K562 (cell line): ENCODE results near the gene SLC27A4. TPM values are rescaled to one million over a fixed set of nuclear protein-coding genes. Genes with fewer than 3 reads are reported as not detected.
A peak's percentile ranks its signal among the peaks of the same experiment; 100 is the strongest.

Source experiments
- CREM ChIP-seq: IDR thresholded peaks from 2 replicates; pipeline ENCODE4 v1.6.1; 2014; ENCODE audit warnings: antibody characterized with exemption, low read depth
- ETS1 ChIP-seq: conservative IDR thresholded peaks from 2 replicates; pipeline ENCODE4 v1.6.1; 2011; ENCODE audit warnings: low read depth, mild to moderate bottlenecking, low read length; ENCODE audit not compliant: control insufficient read depth
- EZH2 ChIP-seq: IDR thresholded peaks from 2 replicates; pipeline ENCODE4 v1.6.1; 2012; ENCODE audit warnings: low read depth, mild to moderate bottlenecking, inconsistent platforms, low read length, borderline replicate concordance
- MAX ChIP-seq: sonication (generic); formaldehyde crosslinking; IDR thresholded peaks from 2 replicates; pipeline ENCODE4 v1.9.0; 2022; ENCODE audit warnings: mild to moderate bottlenecking, missing genetic modification reagents
- MBD2 ChIP-seq: sonication (generic); IDR thresholded peaks from 2 replicates; pipeline ENCODE4 v1.6.1; 2016; ENCODE audit warnings: low read depth, borderline replicate concordance
- MYC ChIP-seq, 2 experiments: fragments of 250-450 bp in 1 of 2; sonication (Bioruptor Pico) in 1 of 2; IDR thresholded peaks; 2 replicates each; pipeline versions ENCODE4 v1.5.1 to v1.6.1; 2012 to 2021; ENCODE audit warnings: low read depth in 2 of 2, borderline replicate concordance in 1 of 2, improper control_type of control experiment in 1 of 2, low read length in 1 of 2, mild to moderate bottlenecking in 1 of 2, moderate library complexity in 1 of 2
- POLR2A ChIP-seq: fragments of 450-650 bp; conservative IDR thresholded peaks from 2 replicates; pipeline ENCODE4 v1.6.1; 2016
- POLR2G ChIP-seq: fragments of 200-400 bp; formaldehyde crosslinking; IDR thresholded peaks from 2 replicates; pipeline ENCODE4 v1.6.1; 2017; ENCODE audit warnings: low read depth, mild to moderate bottlenecking, antibody characterized with exemption, low read length, moderate library complexity
- RB1 ChIP-seq: fragments of 450-650 bp; IDR thresholded peaks from 2 replicates; pipeline ENCODE4 v1.6.1; 2017; ENCODE audit warnings: low read depth, mild to moderate bottlenecking
- REST ChIP-seq, 2 experiments: fragments of 450-650 bp; formaldehyde crosslinking in 1 of 2; IDR thresholded peaks; 2 replicates each; pipeline versions ENCODE4 v1.4.0 to v1.6.1; 2014 to 2020; ENCODE audit warnings: mild to moderate bottlenecking in 2 of 2, borderline replicate concordance in 1 of 2, low read depth in 1 of 2
- SIN3A ChIP-seq, 2 experiments: fragments of 150-350 bp in 1 of 2; IDR thresholded peaks; 2 replicates each; pipeline ENCODE4 v1.6.1; 2011 to 2016; ENCODE audit warnings: borderline replicate concordance in 2 of 2, low read depth in 2 of 2, low read length in 2 of 2, mild to moderate bottlenecking in 2 of 2, moderate library complexity in 2 of 2; ENCODE audit not compliant: control insufficient read depth in 1 of 2
- SOX6 ChIP-seq: fragments of 450-650 bp; IDR thresholded peaks from 2 replicates; pipeline ENCODE4 v1.6.1; 2014; ENCODE audit warnings: mild to moderate bottlenecking
- TAL1 ChIP-seq: fragments of 450-650 bp; IDR thresholded peaks from 2 replicates; pipeline ENCODE4 v1.6.1; 2016; ENCODE audit warnings: mild to moderate bottlenecking
- ZFPM2 ChIP-seq: fragments of 250-450 bp; sonication (Bioruptor Pico); IDR thresholded peaks from 2 replicates; pipeline ENCODE4 v1.5.1; 2022; ENCODE audit warnings: mild to moderate bottlenecking
- ZNF134 ChIP-seq: fragments of 250-450 bp; sonication (Bioruptor Pico); conservative IDR thresholded peaks from 2 replicates; pipeline ENCODE4 v1.4.0; 2020
- ZNF24 ChIP-seq: fragments of 450-650 bp; IDR thresholded peaks from 2 replicates; pipeline ENCODE4 v1.6.1; 2016
- ZNF3 ChIP-seq: fragments of 250-450 bp; sonication (Bioruptor Pico); IDR thresholded peaks from 2 replicates; pipeline ENCODE4 v1.5.0; 2021; ENCODE audit warnings: mild to moderate bottlenecking, moderate library complexity
- ZNF785 ChIP-seq: fragments of 250-450 bp; sonication (Bioruptor Pico); IDR thresholded peaks from 2 replicates; pipeline ENCODE4 v1.4.0; 2020; ENCODE audit warnings: mild to moderate bottlenecking
- polyA plus RNA-seq, 8 experiments: library from polyadenylated mRNA; depleted of rRNA in 4 of 8; stranded (reverse) in 5 of 8; unstranded in 3 of 8; fragments of >200 nt; fragmentation: Nextera tagmentation in 2 of 8; fragmentation: Illumina TruSeq in 1 of 8; extraction: Ambion mirVana in 2 of 8; extraction: Trizol in 1 of 8; gene quantifications; 2 replicates each; pipeline versions ENCODE4 v1.2.1 to v1.2.3, GENCODE V29; 2011 to 2014; ENCODE audit warnings: inconsistent platforms in 1 of 8, missing spikeins in 1 of 8
- total RNA-seq, 7 experiments: library from RNA; depleted of rRNA in 6 of 7; stranded (reverse); fragments of >200 nt in 6 of 7; fragmentation: Illumina TruSeq in 2 of 7; extraction: Trizol in 2 of 7; gene quantifications; 2 replicates each; pipeline versions ENCODE4 v1.2.1 to v1.2.3, GENCODE V29; 2011 to 2021; ENCODE audit warnings: low replicate concordance in 1 of 7

The SLC27A4 gene
- total and polyA plus RNA-seq, 9 of the 15 experiments (the other 6 are each of a cell fraction or from before 2014, with no cell fraction given) = 0.25 to 35.7 (median 14.0) TPM

GRCh38 chr9:128361986-128362646 is 21.8 kb downstream of the SLC27A4 start (continued):
- TF ChIP-seq REST (IDR thresholded peaks at IDR 0.05; ENCODE audit: borderline replicate concordance) = peak; percentile 84; the same call in 1 of the 2 replicates
- TF ChIP-seq REST (CRISPR knock-in tag; IDR thresholded peaks at IDR 0.05; ENCODE audit: low read depth) = no peak
- peak; percentile 37; the same call in 1 of the 2 replicates for TF ChIP-seq POLR2A
- TF ChIP-seq ETS1 = 0 out of 2 replicates have a peak, but pooled peaks have one; percentile 25
- TF ChIP-seq SIN3A (IDR thresholded peaks at IDR 0.05; ENCODE audit: borderline replicate concordance in 2 of 2, control insufficient read depth in 1 of 2, low read depth in 2 of 2, low read length in 2 of 2) = no peak
- no peak for TF ChIP-seq EZH2
- TF ChIP-seq MYC (IDR thresholded peaks at IDR 0.05; ENCODE audit: low read depth, low read length) = peak; percentile 60; the same call in 1 of the 2 replicates
- no peak for TF ChIP-seq MYC (CRISPR knock-in tag; IDR thresholded peaks at IDR 0.05; ENCODE audit: borderline replicate concordance, low read depth)
- TF ChIP-seq ZNF785 (CRISPR knock-in tag) = no peak
- no peak for TF ChIP-seq ZFPM2 (CRISPR knock-in tag)
- 0 out of 2 replicates have a peak, but pooled peaks have one; percentile 8 for TF ChIP-seq SOX6
- TF ChIP-seq ZNF134 (CRISPR knock-in tag) = no peak
- no peak for TF ChIP-seq MBD2
- peak; percentile 43; the same call in 1 of the 2 replicates for TF ChIP-seq MAX (CRISPR knock-in tag)
- TF ChIP-seq POLR2G = 0 out of 2 replicates have a peak, but pooled peaks have one; percentile 20
- TF ChIP-seq RB1 = peak; percentile 49; the same call in 1 of the 2 replicates
- 0 out of 2 replicates have a peak, but pooled peaks have one; percentile 19 for TF ChIP-seq CREM
- TF ChIP-seq TAL1 = no peak
- TF ChIP-seq ZNF24 = 0 out of 2 replicates have a peak, but pooled peaks have one; percentile 13
- TF ChIP-seq ZNF3 (CRISPR knock-in tag) = no peak
